Breast epithelium (tissue), 3 donors: ENCODE measurements around the gene DELE1.

Experiments used
- CTCF ChIP-seq, 3 donors: fragments of 450-650 bp; IDR thresholded peaks; one replicate each; pipeline ENCODE4 v1.5.1; 2016 to 2017; ENCODE audit warnings: antibody characterized with exemption in 3 of 3, mild to moderate bottlenecking in 3 of 3, moderate library complexity in 3 of 3
- POLR2AphosphoS5 ChIP-seq, 3 donors: sonication (generic); formaldehyde crosslinking; IDR thresholded peaks; one replicate each; pipeline ENCODE4 v1.6.1; 2017; ENCODE audit warnings: antibody characterized with exemption in 3 of 3

DNA sequence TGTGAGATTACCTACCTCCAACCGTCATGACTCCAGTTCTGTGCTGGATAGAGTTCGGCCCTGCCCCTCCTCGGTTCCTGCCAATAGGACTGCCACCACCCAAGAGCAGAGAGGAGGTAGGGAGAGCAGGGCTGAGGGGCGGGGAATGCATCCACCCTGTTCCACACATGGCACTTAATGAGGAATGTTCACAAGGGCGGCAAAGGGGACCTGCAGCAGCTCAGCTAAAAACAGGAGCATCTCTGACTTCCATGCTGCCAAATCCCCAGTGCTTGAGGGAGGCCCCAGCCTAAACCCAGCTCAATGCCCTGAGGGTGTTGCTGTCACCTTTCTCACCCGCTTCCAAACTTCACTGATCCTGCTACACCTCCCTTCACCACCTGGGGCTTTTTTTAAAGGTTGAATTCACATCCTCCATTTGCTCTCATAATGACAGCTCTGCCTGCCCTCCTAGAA is 7.8 kb upstream of the DELE1 start:
- TF ChIP-seq CTCF (IDR thresholded peaks at IDR 0.05) (no peak), POLR2AphosphoS5 (IDR thresholded peaks at IDR 0.05) (no peak)
